NCI-H128 (cell line): ENCODE measurements around the gene TMEM115.
"Not testable (repeated sequence)": the region's sequence is repeated elsewhere in the genome, so short reads cannot be mapped to it uniquely, and the experiment has no call there.

ENCODE experiments used
- DNase-seq: peaks from one replicate; lab custom pipeline; 2025; ENCODE audit not compliant: unreplicated experiment; lab: John Stamatoyannopoulos, UW

Gene TMEM115

DNA sequence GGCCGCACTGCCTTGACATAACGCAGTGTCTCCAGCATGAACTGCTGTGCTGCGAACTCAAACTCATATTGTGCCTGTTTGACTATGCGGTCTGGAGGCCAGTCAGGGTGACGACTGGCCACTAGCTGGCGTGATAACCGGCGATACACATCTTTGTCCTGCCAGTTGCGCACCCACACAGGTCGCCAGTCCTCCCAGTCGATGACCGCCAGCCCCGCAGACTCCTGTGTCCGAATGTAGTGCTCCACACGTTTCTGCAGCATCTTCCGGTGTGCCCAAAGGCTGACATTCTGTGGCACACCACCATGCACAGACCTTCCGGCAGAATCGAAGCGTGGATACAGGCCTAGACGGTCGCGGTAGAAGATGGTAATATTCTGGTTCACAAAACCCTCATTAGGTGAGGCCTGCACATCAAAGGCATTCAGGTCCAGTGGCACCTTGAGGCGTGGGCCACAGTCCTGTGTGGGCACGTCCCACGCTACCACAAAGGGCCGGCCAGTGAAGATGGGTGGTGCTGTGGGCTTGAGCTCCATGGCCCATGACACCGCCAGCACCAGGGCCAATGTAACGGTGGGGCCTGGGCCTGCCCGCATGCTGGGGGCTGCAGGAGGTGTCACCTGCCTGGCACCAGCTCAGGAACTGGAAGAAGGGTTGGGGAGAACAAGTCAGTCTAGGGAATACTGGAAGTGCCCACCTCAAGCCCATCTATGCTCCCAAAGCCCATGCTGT lies 39.3 kb downstream of the TMEM115 start:
- no peak for DNase-seq

DNA sequence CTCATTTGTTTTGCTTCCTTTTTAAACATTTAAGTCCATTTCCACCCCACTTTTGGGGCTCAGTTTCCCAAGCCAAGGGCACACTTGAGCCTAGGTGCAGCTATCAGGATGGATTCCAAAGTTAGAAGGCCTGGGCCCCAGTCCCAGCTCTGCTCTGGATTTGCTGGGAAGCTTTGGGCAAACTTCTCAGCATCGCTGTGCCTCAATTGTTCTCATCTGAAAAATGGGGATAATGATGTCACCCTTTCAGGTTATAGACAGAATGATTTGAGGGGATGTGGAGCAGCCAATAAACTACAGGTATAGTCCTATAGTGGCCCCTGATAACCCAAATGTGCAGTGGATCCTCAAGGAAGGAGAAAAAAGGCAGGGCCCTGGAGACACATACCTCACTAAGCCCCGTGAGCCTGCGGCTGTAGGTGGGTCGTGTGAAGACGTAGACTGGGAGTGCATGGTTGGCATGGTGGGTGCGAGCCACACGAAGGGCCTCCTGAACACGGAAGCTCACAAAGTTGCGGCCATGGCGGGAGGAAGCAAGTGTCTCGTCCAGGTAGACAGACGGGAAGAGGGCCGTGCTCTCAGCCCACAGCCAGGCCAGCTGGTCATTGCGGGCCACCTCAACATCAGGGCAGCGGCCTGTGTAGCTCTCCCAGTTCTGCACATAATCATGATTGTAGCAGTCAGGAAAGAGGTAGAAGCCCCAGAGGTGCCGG lies 40.0 kb downstream of the TMEM115 start:
- no peak for DNase-seq

DNA sequence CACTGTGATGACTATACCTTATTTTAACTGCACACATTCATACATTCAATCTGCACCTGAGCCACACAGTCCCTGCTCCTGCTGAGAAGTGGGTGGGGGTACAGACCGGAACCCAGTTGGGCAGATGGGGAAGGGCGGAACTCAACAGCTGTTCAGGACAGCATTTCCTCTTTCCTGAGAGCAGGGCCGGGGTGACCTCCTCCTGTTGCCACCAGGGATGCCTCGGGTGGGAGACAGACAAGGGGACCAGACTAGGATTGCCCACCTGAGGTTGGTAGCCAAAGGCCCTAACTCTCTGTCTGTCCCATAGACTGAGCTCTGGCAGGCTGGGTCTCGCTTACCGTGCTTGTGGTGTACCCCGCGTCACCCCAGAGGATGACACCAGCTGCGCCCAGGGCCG lies 40.7 kb downstream of the TMEM115 start:
- no peak for DNase-seq

DNA sequence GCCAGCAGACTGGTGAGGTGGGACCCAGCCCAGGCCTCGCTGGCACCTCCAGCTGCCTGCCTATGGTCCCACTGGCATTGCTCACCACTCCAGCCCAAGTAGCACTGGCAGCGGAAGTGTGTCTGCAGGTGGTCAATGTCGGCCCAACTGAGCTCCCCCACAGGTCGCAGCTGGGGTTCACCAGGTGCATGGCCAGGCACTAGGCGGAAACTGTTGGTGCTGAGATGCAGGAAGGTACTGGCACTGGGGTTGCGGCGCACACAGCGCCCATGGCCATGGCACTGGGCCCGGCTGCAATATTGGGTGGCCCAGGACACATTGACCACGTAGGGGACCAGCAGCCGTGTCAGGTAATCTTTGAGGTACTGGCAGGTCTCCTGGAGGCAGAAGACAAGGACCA lies 41.2 kb downstream of the TMEM115 start:
- DNase-seq, result no peak

DNA sequence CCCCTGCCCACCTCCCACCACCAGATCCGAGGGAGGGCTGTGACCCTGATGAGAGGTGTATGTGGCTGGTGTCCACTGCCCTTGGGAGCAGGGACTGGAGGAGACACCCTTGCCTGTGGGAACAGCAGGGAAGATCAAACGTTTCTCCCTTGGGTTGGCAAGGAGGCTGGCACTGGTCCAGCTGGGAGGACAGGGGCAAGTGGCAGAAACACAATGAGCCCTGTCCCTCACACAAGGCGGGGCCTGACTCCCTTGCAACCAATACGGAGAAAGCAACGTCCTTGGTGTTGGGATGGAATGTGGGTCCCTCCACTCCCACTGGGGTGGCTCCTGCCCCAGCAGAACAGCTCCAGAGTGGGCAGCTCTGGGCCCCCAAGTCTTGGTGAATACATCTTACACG lies 42.0 kb downstream of the TMEM115 start:
- no peak for DNase-seq

DNA sequence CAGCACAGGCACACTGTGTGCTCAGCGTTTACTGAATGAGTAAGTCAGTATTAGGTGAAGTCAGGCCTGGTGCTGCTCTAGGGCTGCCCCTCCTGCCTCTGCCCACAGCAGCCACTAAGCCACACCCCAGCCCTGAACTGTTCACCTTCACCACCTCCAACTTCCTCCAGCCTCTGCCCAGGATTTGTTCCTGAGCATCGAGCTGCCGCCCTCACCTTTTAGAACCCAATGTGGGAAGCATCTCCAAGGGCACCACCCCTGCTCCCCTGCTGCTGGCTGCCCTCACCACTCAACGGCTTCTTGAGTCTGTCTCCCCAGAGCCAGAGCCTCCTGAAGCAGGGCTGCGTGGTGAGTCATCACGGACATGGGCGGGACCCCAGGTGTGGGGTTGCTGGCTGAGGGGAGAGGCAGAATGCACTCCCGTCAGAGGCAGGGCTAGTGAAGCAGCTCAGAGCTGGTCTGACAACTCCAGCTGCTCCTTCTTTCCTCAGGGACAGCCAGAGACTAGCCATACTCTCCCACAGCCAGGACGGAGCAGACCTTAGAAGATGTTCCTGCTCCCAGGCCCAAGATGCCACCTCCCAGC lies 42.6 kb downstream of the TMEM115 start:
- no peak for DNase-seq

DNA sequence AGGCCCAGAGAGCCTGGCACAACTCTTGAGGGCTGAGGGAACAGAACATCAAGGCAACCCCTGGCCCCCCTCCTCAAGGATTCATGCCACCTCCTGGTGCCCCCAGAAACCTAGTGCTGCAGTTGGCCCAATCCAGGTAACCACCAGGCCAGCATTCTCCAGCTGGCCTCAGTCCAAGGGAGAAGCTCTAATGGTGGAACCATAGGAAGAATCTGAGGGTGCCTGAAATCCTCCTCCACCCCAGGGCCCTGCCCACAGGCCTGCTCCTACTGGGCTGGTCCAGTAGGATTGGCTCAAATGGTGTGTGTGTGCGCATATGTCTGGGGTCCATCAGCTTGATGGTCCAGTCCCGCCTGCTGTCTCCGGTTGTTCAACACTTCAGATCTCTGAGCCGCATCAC lies 44.5 kb downstream of the TMEM115 start:
- no peak for DNase-seq

DNA sequence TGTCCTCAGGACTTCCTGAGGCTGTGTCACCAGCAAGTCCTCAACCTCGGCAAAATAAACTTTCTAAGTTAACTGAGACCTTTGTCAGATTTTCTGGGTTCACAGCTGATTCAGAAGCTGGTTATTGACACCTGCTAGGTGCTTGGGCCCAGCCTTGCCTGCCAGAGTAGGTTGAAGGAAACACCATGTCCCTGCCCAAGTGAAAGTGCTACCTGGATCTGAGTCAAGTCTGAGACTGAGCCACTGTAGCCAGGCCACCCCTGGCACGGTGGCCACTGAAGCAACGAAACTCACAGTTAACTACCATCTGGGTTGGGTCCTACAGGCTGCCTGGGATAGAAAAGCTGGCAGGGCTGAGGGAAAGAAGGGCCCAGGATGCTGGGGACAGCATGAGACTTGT lies 45.0 kb downstream of the TMEM115 start:
- DNase-seq, result no peak

DNA sequence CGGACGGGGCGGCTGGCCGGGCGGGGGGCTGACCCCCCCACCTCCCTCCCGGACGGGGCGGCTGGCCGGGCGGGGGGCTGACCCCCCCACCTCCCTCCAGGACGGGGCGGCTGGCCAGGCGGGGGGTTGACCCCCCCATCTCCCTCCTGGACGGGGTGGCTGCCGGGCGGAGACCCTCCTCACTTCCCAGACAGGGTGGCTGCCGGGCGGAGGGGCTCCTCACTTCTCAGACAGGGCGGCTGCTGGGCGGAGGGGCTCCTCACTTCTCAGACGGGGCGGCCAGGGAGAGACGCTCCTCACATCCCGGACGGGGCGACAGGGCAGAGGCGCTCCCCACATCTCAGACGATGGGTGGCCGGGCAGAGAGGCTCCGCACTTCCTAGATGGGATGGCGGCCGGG lies 47.3 kb downstream of the TMEM115 start:
- DNase-seq, result not testable (repeated sequence)
